Measurements from ENCODE around the gene FGD3. TPM values are rescaled to one million over a fixed set of nuclear protein-coding genes. Genes with fewer than 3 reads are reported as not detected.

The FGD3 gene
- total RNA-seq, 8 experiments from 2014 or later, result 0.31 to 11.6 (median 6.3) TPM

- in situ Hi-C loops (cut with MboI; ENCODE audit: low pct_unique_long_range_greater_than_20kb in 2 of 9, low sequenced_read_pairs in 9 of 9, unreplicated experiment in 9 of 9), result no loop called here
- Histone ChIP-seq H3K4me3 (no peak overlapping the region), H3K4me1 (replicated peaks in 1 of 2) (peaks cover 0 to 4% of the 10 kb centered on the region in 2 donors), H3K27ac (no peak overlapping the region)
- WGBS, 10 experiments, result 60 to 92% methylated on average over 1 to 4 of the region's 13 CpGs; no CpG with 5 or more reads in 8 of the 10 experiments
- no peak for ATAC-seq (replicated peaks in 6 of 8)
Measured at GRCh38 chr9:93079371-93079770, 132.0 kb downstream of the FGD3 start.

GRCh38 chr9:93080406-93080805, 133.1 kb downstream of the FGD3 start:
- 74 to 100% (median 89%) methylated on average over 1 to 7 of the region's 9 CpGs; no CpG with 5 or more reads in 1 of the 10 experiments for WGBS, 10 experiments
- in situ Hi-C loops (cut with MboI; ENCODE audit: low pct_unique_long_range_greater_than_20kb in 2 of 9, low sequenced_read_pairs in 9 of 9, unreplicated experiment in 9 of 9), result no loop called here
- no peak overlapping the region for H3K27ac ChIP-seq
- no peak for ATAC-seq (replicated peaks in 6 of 8)
- H3K4me3 ChIP-seq, result no peak overlapping the region
- H3K4me1 ChIP-seq (replicated peaks in 1 of 2), result peaks cover 0 to 4% of the 10 kb centered on the region in 2 donors

GRCh38 chr9:93081081-93081529, 133.8 kb downstream of the FGD3 start:
- Histone ChIP-seq H3K4me1 (replicated peaks in 1 of 2) (peaks cover 0 to 4% of the 10 kb centered on the region in 2 donors), H3K27ac (no peak overlapping the region), H3K4me3 (no peak overlapping the region)
- no peak for ATAC-seq (replicated peaks in 6 of 8)
- 71 to 100% (median 100%) methylated on average over 1 to 8 of the region's 10 CpGs; no CpG with 5 or more reads in 2 of the 10 experiments for WGBS, 10 experiments
- in situ Hi-C loops (cut with MboI; ENCODE audit: low pct_unique_long_range_greater_than_20kb in 2 of 9, low sequenced_read_pairs in 9 of 9, unreplicated experiment in 9 of 9), result no loop called here

DNA sequence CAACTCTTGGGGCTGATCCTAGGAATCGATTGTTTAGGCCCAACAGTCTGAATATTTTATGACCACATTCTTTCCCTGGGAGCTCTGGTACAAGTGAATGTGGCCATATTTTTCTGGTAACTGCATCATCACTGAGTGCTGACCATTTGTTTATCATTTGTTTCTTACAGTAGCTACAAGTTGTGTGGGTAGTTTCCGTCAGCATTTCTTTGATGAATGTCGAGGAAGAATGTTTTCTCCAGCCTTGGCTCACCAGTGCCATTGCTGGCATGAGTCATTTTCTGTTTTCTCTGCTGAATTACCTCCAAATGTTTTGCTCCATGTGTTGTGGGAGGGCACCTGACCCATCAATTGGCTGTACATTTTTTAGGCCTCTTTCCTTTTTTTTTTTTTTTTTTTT, 134.6 kb downstream of the FGD3 start:
- ATAC-seq (replicated peaks in 6 of 8), result peak in 1 of 8 experiments; percentile 45
- in situ Hi-C loops (cut with MboI; ENCODE audit: low pct_unique_long_range_greater_than_20kb in 2 of 9, low sequenced_read_pairs in 9 of 9, unreplicated experiment in 9 of 9), result no loop called here
- 29 to 96% (median 80%) methylated on average over 2 to 3 of the region's 3 CpGs; no CpG with 5 or more reads in 1 of the 10 experiments for WGBS, 10 experiments
- Histone ChIP-seq H3K27ac (no peak overlapping the region), H3K4me1 (replicated peaks in 1 of 2) (peaks cover 0 to 4% of the 10 kb centered on the region in 2 donors), H3K4me3 (no peak overlapping the region)

- in situ Hi-C loops (cut with MboI; ENCODE audit: low pct_unique_long_range_greater_than_20kb in 2 of 9, low sequenced_read_pairs in 9 of 9, unreplicated experiment in 9 of 9), result no loop called here
- 60 to 100% (median 60%) methylated on average over 1 of the region's 18 CpGs; no CpG with 5 or more reads in 7 of the 10 experiments for WGBS, 10 experiments
- H3K4me1 ChIP-seq (replicated peaks in 1 of 2), result peaks cover 0 to 4% of the 10 kb centered on the region in 2 donors
- no peak overlapping the region for H3K4me3 ChIP-seq
- ATAC-seq (replicated peaks in 6 of 8), result peak in 7 of 8 experiments; percentile 25 to 59 (median 39)
- no peak overlapping the region for H3K27ac ChIP-seq
Measured at GRCh38 chr9:93082841-93083411, 135.6 kb downstream of the FGD3 start.

DNA sequence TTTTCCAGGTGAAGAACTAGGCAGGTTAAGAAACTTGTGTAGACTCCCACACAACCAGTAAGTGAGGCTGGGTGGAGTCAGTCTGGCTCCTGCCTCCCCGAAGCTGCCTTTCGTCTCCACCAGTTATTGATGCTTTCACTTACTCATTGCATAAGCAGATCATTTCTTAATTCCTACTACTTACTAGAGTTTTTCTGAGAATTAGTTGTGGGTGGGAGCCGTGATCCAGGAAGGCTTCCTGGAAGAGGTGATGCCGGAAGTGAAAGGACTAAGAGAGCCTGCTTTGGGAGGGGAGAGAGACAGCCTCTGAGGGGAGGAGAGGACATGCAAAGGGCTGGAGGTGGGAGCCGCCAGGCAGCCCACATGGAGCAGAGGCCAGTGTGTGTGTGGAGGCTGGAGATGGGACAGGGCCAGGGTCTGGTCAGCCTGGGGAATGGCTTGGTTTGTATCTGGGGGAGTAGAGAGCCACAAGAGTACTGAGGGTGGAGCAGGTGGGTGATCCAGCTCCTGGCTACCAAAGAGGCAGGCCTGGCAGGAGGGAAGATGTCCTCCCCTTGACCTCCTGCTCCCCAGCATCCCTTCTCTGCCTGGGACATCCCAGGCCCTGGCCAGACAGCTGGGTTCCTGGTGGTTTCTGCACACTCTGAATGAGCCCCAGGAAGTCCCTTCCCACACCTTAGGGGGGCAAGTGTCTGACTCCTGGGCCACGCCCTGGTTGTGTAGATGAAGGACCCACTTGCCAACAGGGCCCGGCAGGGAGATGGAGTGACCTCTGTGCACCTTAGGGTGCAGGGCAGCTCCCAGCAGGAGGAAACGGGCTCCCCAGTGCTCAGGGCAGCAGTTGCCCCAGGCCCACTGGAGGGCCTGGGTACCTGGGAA, 136.5 kb downstream of the FGD3 start:
- Histone ChIP-seq H3K4me1 (replicated peaks in 1 of 2) (peaks cover 0 to 4% of the 10 kb centered on the region in 2 donors), H3K27ac (no peak overlapping the region), H3K4me3 (no peak overlapping the region)
- in situ Hi-C loops (cut with MboI; ENCODE audit: low pct_unique_long_range_greater_than_20kb in 2 of 9, low sequenced_read_pairs in 9 of 9, unreplicated experiment in 9 of 9), result no loop called here
- 40 to 100% (median 89%) methylated on average over 1 to 4 of the region's 8 CpGs; no CpG with 5 or more reads in 2 of the 10 experiments for WGBS, 10 experiments
- peak in 3 of 8 experiments; percentile 13 to 94 (median 87) for ATAC-seq (replicated peaks in 6 of 8)

DNA sequence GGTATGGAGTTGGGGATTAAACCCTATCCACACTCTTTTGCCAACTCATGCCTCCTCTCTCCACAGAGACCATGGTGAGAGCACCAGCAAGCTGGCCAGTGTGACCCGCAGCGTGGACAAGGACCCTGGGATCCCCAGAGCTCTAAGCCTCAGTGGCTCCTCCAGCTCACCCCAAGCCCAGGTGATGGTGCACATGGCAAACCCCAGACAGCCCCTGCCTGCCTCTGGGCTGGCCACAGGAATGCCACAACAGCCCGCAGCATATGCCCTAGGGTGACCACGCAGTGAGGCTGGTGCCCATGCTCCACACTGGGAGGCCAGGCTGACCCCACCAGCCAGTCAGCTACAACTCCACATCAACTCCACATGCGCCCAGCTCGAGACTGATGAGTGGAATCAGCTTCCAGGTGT, 137.2 kb downstream of the FGD3 start:
- Histone ChIP-seq H3K27ac (no peak overlapping the region), H3K4me1 (replicated peaks in 1 of 2) (peaks cover 0 to 4% of the 10 kb centered on the region in 2 donors), H3K4me3 (no peak overlapping the region)
- in situ Hi-C loops (cut with MboI; ENCODE audit: low pct_unique_long_range_greater_than_20kb in 2 of 9, low sequenced_read_pairs in 9 of 9, unreplicated experiment in 9 of 9), result no loop called here
- 80 to 100% (median 92%) methylated on average over 1 to 5 of the region's 6 CpGs; no CpG with 5 or more reads in 5 of the 10 experiments for WGBS, 10 experiments
- ATAC-seq (replicated peaks in 6 of 8), result no peak

DNA sequence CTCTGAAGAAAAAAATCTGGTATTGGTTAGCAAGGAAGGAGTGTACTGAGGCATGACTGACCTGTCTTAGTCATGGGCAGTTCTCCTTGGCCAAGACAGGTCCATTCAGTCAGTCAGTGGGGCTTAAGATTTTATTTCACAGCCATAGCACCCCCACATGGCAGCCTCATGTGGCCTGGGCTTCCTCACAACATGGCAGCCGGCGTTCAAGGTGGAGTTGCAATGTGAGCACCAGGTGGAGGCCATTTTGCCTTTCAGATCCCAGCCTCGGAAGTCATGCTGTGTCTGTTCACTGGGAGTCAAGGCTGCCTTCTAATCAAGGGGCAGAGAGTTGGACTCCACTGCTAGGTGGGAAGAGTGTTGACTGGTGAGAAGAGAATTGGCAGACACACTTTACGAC, 138.4 kb downstream of the FGD3 start:
- no peak for ATAC-seq (replicated peaks in 6 of 8)
- 70 to 100% (median 98%) methylated on average over 1 to 4 of the region's 4 CpGs; no CpG with 5 or more reads in 2 of the 10 experiments for WGBS, 10 experiments
- H3K4me3 ChIP-seq, result no peak overlapping the region
- no peak overlapping the region for H3K27ac ChIP-seq
- in situ Hi-C loops (cut with MboI; ENCODE audit: low pct_unique_long_range_greater_than_20kb in 2 of 9, low sequenced_read_pairs in 9 of 9, unreplicated experiment in 9 of 9), result no loop called here
- H3K4me1 ChIP-seq (replicated peaks in 1 of 2), result peaks cover 0 to 4% of the 10 kb centered on the region in 2 donors

Other genes starting within 250 kb of the FGD3 start
- gene BICD2, start 182.7 kb upstream of the FGD3 start, total RNA-seq, result 10 to 100 TPM; 17.3 to 89.4 (median 23.7) TPM
- gene ZNF484, start 69.5 kb upstream of the FGD3 start, total RNA-seq, result 10 to 100 TPM; 10.7 to 22.2 (median 17.5) TPM
- gene SUSD3, start 111.2 kb downstream of the FGD3 start, total RNA-seq, result 1 to 10 TPM in 2 of 8 experiments, under 1 TPM in 2, not detected in 4; 0.29 to 8.5 (median 0.80) TPM
- 10 to 100 TPM; 17.5 to 57.7 (median 30.1) TPM for gene CARD19, start 148.7 kb downstream of the FGD3 start, total RNA-seq
- 10 to 100 TPM; 12.2 to 59.1 (median 20.2) TPM for gene NINJ1, start 186.7 kb downstream of the FGD3 start, total RNA-seq
- gene WNK2, start 236.6 kb downstream of the FGD3 start, total RNA-seq, result 10 to 100 TPM in 5 of 8 experiments, 1 to 10 TPM in 1, under 1 TPM in 2; 0.77 to 34.3 (median 19.2) TPM